Pancreas (tissue), 10 donors: ENCODE measurements around the gene LFNG. TPM values are rescaled to one million over a fixed set of nuclear protein-coding genes. Genes with fewer than 3 reads are reported as not detected.
A peak's percentile ranks its signal among the peaks of the same experiment; 100 is the strongest.
"Not testable (repeated sequence)": the region's sequence is repeated elsewhere in the genome, so short reads cannot be mapped to it uniquely, and the experiment has no call there.

ENCODE experiments used
- ATAC-seq, 4 donors: fragments of 200-7000 bp; cut with Tn5 transposase; one replicate each; pipeline versions ENCODE4 v1.8.0 to v1.9.1; 2020; ENCODE audit warnings: mild to moderate bottlenecking in 4 of 4, moderate library complexity in 4 of 4
- DNase-seq, 6 donors: peaks; one replicate each; pipeline ENCODE4 v3.0.0-alpha.2; 2020
- FAIRE-seq: peaks from 2 replicates; lab custom pipeline; 2012; peaks lifted over from hg19 to GRCh38; lab: Jason Lieb, UNC
- H3K27ac ChIP-seq, 4 donors: fragments of 200-600 bp; sonication (generic); 1 replicate in 3 of 4; 2 replicates in 1 of 4; pipeline versions ENCODE4 v1.5.0 to v1.8.0; 2020
- H3K27me3 ChIP-seq, 4 donors: fragments of 200-600 bp; one replicate each; pipeline ENCODE4 v1.8.0; 2021
- H3K36me3 ChIP-seq, 3 donors: fragments of 200-600 bp; sonication (generic) in 1 of 3; one replicate each; pipeline versions ENCODE4 v1.5.0 to v1.8.0; 2020 to 2021
- H3K4me1 ChIP-seq, 3 donors: fragments of 200-600 bp; one replicate each; pipeline ENCODE4 v1.8.0; 2021
- H3K4me3 ChIP-seq, 4 donors: fragments of 200-600 bp; sonication (generic) in 2 of 4; one replicate each; pipeline versions ENCODE4 v1.5.0 to v1.8.0; 2020 to 2021
- H3K9me3 ChIP-seq, 4 donors: fragments of 200-600 bp; one replicate each; pipeline ENCODE4 v1.8.0; 2021
- CTCF ChIP-seq, 4 donors: fragments of 200-600 bp; sonication (generic) in 3 of 4; IDR thresholded peaks; one replicate each; pipeline versions ENCODE4 v1.5.0 to v1.8.0; 2021; ENCODE audit warnings: antibody characterized with exemption in 4 of 4
- WGBS, 2 donors: extraction: QIAGEN DNeasy Blood & Tissue Kit; methylation state at CpG; one replicate each; pipeline ENCODE4 v1.1.7; 2013; 5-methylcytosine and 5-hydroxymethylcytosine counted together
- intact Hi-C, 3 donors: fragments of 100-400 bp; cut with DNase I; formaldehyde crosslinking; loops; one replicate each; pipeline versions ENCODE4 v1.11.1 to v1.14.2; 2022
- polyA plus RNA-seq, 2 donors: library from polyadenylated mRNA; stranded (reverse); fragments of 200-250 nt; gene quantifications; one replicate each; pipeline ENCODE4 v1.2.3, GENCODE V29; 2013
- total RNA-seq, 6 donors: library from RNA; stranded (reverse); fragmentation: NEBNext Ultra II Directional in 4 of 6; extraction: Animal tissue kit (Norgen Biotek cat#: 25700) in 4 of 6; gene quantifications; one replicate each; pipeline versions ENCODE4 v1.2.1 to v1.2.4, GENCODE V29; 2021 to 2023
- donor health status: healthy with polysubstance abuse.
- donor health status: DM: no; HTN: no; CAD: no; lungs with moderate emphysema.
- donor health status: DM: no; HTN: no; CAD: no.
- donor health status: control.
- donor health status: control.
- donor health status: Bipolar disorder and iron deficiency.
- donor health status: DM: yes; HTN: yes; CAD: no.
- donor health status: DM: no; HTN: no; CAD: no.
- donor health status: DM: no; HTN: no; CAD: no.
- donor health status: DM: yes; HTN: yes; CAD: no.

The LFNG gene
- total and polyA plus RNA-seq, 8 donors: 28.2 to 66.8 (median 41.1) TPM

GRCh38 chr7:2558629-2559282, 39.2 kb downstream of the LFNG start, which contains the start of gene IQCE:
TSS of gene IQCE (plus strand) at chr7:2558979. CDS start at chr7:2559182, 203 bp downstream.
- intact Hi-C loops: no loop called here
- DNase-seq (peak; percentile 91 to 100 (median 96)), ATAC-seq (peak; percentile 78 to 82 (median 81)), FAIRE-seq (no peak)
- Histone ChIP-seq H3K27ac (peak within 1 kb of the TSS in 3 of 4 donors; percentile 55 to 60 (median 59)), H3K9me3 (no peaks in the 10 kb centered on the region), H3K4me3 (peak within 1 kb of the TSS; percentile 79 to 100 (median 94)), H3K27me3 (no peaks in the 10 kb centered on the region), H3K36me3 (no peaks in the 10 kb centered on the region), H3K4me1 (peaks cover 0 to 20% (median 6%) of the 10 kb centered on the region in 3 donors)
- TF ChIP-seq CTCF (IDR thresholded peaks at IDR 0.05): no peak
- WGBS, 2 donors: 1 to 2% methylated on average over 35 to 66 of the region's 66 CpGs

- Histone ChIP-seq H3K27me3 (no peaks in the 10 kb centered on the region), H3K4me3 (peak overlapping the region; percentile 79 to 100 (median 94)), H3K27ac (peak overlapping the region in 3 of 4 donors; percentile 55 to 60 (median 59)), H3K9me3 (no peaks in the 10 kb centered on the region), H3K4me1 (peaks cover 0 to 16% (median 6%) of the 10 kb centered on the region in 3 donors), H3K36me3 (no peaks in the 10 kb centered on the region)
- 3 to 4% methylated on average over 52 of the region's 53 CpGs for WGBS, 2 donors
- intact Hi-C loops: no loop called here
- FAIRE-seq (no peak), DNase-seq (peak in 1 of 6 donors; percentile 75), ATAC-seq (no peak)
- TF ChIP-seq CTCF (IDR thresholded peaks at IDR 0.05): no peak
Observed at GRCh38 chr7:2559283-2559950, 39.8 kb downstream of the LFNG start.

- intact Hi-C loops, H3K27ac ChIP-seq, H3K36me3 ChIP-seq, FAIRE-seq, H3K9me3 ChIP-seq, H3K4me1 ChIP-seq, ATAC-seq, H3K4me3 ChIP-seq, H3K27me3 ChIP-seq: not testable (repeated sequence)
- DNase-seq: peak in 1 of 6 donors; percentile 1
- WGBS, 2 donors: 88 to 94% methylated on average over 3 of the region's 3 CpGs
Observed at GRCh38 chr7:2563955-2564354, 44.4 kb downstream of the LFNG start.

- 77 to 85% methylated on average over 12 of the region's 12 CpGs for WGBS, 2 donors
Observed at GRCh38 chr7:2564970-2565540, 45.5 kb downstream of the LFNG start.

More at GRCh38 chr7:2564970-2565540, 45.5 kb downstream of the LFNG start:
- Histone ChIP-seq H3K27me3 (no peaks in the 10 kb centered on the region), H3K4me1 (peaks cover 0 to 5% (median 0%) of the 10 kb centered on the region in 3 donors), H3K9me3 (no peaks in the 10 kb centered on the region), H3K4me3 (no peak overlapping the region), H3K27ac (no peak overlapping the region), H3K36me3 (peaks cover 0 to 3% (median 0%) of the 10 kb centered on the region in 3 donors)
- intact Hi-C loops: no loop called here
- DNase-seq: peak in 2 of 6 donors; percentile 8 to 22
- ATAC-seq: peak in 1 of 4 donors; percentile 28
- no peak for FAIRE-seq
- no peak for TF ChIP-seq CTCF (IDR thresholded peaks at IDR 0.05)
